HCT116 (cell line): ENCODE data around the gene KDM2B.

Source experiments
- EZH2 ChIP-seq: fragments of 200-600 bp; sonication (generic); IDR thresholded peaks from 2 replicates; pipeline ENCODE4 v1.6.1; 2017; ENCODE audit warnings: antibody characterized with exemption, mixed run types
- EZH2phosphoT487 ChIP-seq: fragments of 200-600 bp; IDR thresholded peaks from 2 replicates; pipeline ENCODE4 v1.6.1; 2018; ENCODE audit warnings: antibody characterized with exemption, borderline replicate concordance
- POLR2AphosphoS5 ChIP-seq: IDR thresholded peaks from 2 replicates; pipeline ENCODE4 v1.6.1; 2011; ENCODE audit warnings: mild to moderate bottlenecking, low read depth, low read length, moderate library complexity
- SIN3A ChIP-seq: IDR thresholded peaks from 2 replicates; pipeline ENCODE4 v1.6.1; 2012; ENCODE audit warnings: low read depth
- SRF ChIP-seq: IDR thresholded peaks from 2 replicates; pipeline ENCODE4 v1.6.1; 2012; ENCODE audit warnings: low read depth
- TF ChIP-seq, protein P1 (sequence below), 3 experiments: fragments of 200-600 bp in 1 of 3; sonication (generic) in 1 of 3; IDR thresholded peaks in 2 of 3; conservative IDR thresholded peaks in 1 of 3; 2 replicates each; pipeline ENCODE4 v1.5.1; 2012 to 2017; ENCODE audit warnings: low read depth in 2 of 3, low read length in 2 of 3, antibody characterized with exemption in 1 of 3, borderline replicate concordance in 1 of 3, control low read depth in 1 of 3, mild to moderate bottlenecking in 1 of 3, mixed read lengths in 1 of 3, mixed run types in 1 of 3, moderate library complexity in 1 of 3; ENCODE audit not compliant: insufficient read depth in 1 of 3
- TF ChIP-seq, protein P2 (sequence below): IDR thresholded peaks from 2 replicates; pipeline ENCODE4 v1.6.1; 2012; ENCODE audit warnings: low read depth
- TF ChIP-seq, protein P3 (sequence below): IDR thresholded peaks from 2 replicates; pipeline ENCODE4 v1.6.1; 2012

DNA sequence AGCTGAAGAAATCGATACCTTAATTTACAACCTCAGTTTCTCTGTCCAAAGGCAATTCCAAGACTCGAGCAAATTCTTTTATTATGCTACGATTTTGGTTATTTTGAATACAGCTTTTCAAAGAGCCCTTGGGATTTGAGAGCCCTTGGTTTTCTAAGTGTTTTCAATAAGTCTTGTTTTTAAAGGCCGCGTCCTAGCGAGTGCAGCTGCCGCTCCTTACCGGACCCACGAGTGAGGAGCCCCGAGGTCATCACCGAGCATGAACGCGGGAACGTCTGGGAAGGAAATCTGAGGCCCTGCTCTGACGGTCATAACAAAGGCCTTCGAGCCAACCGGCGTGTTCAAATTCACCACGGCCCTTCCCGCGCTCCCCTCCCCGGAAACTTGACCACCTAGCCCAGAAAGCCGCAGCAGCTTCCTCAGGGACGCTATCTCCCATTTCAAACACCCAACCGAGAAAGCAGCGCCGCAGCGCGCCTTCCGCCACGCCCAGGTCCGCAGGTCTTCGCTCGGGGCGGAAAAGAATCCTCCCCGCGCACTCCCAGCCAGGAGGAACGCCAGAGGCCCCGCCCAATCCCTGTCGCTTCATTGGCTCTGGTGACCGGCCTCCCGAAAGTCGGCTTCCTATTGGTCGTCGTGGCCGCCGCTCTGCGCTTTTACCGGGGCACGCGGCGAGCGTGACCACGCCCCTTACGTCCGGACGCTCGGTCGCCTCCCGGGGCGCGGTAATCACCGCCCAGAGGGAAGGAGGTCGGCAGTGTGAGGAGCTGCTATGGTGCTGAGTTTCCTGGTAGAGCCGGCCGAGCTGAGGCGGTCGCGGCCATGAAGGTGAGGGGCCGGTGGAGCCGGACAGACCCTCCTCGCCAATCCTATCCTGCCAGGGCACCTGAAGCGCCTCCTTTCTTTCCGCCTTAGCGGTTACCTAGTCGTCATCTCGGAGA, 181.2 kb downstream of the KDM2B start, which contains the start of gene RNF34:
- TF ChIP-seq POLR2AphosphoS5: peak; percentile 99
- TF ChIP-seq, protein P1, sequence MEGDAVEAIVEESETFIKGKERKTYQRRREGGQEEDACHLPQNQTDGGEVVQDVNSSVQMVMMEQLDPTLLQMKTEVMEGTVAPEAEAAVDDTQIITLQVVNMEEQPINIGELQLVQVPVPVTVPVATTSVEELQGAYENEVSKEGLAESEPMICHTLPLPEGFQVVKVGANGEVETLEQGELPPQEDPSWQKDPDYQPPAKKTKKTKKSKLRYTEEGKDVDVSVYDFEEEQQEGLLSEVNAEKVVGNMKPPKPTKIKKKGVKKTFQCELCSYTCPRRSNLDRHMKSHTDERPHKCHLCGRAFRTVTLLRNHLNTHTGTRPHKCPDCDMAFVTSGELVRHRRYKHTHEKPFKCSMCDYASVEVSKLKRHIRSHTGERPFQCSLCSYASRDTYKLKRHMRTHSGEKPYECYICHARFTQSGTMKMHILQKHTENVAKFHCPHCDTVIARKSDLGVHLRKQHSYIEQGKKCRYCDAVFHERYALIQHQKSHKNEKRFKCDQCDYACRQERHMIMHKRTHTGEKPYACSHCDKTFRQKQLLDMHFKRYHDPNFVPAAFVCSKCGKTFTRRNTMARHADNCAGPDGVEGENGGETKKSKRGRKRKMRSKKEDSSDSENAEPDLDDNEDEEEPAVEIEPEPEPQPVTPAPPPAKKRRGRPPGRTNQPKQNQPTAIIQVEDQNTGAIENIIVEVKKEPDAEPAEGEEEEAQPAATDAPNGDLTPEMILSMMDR (IDR thresholded peaks at IDR 0.05 in 2 of 3, conservative IDR thresholded peaks at IDR 0.05 in 1 of 3; ENCODE audit: borderline replicate concordance in 1 of 3, insufficient read depth in 1 of 3, low read depth in 2 of 3, low read length in 2 of 3): no peak
- TF ChIP-seq, protein P2, sequence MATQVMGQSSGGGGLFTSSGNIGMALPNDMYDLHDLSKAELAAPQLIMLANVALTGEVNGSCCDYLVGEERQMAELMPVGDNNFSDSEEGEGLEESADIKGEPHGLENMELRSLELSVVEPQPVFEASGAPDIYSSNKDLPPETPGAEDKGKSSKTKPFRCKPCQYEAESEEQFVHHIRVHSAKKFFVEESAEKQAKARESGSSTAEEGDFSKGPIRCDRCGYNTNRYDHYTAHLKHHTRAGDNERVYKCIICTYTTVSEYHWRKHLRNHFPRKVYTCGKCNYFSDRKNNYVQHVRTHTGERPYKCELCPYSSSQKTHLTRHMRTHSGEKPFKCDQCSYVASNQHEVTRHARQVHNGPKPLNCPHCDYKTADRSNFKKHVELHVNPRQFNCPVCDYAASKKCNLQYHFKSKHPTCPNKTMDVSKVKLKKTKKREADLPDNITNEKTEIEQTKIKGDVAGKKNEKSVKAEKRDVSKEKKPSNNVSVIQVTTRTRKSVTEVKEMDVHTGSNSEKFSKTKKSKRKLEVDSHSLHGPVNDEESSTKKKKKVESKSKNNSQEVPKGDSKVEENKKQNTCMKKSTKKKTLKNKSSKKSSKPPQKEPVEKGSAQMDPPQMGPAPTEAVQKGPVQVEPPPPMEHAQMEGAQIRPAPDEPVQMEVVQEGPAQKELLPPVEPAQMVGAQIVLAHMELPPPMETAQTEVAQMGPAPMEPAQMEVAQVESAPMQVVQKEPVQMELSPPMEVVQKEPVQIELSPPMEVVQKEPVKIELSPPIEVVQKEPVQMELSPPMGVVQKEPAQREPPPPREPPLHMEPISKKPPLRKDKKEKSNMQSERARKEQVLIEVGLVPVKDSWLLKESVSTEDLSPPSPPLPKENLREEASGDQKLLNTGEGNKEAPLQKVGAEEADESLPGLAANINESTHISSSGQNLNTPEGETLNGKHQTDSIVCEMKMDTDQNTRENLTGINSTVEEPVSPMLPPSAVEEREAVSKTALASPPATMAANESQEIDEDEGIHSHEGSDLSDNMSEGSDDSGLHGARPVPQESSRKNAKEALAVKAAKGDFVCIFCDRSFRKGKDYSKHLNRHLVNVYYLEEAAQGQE: no peak
- peak; percentile 92 for TF ChIP-seq SIN3A
- TF ChIP-seq, protein P3, sequence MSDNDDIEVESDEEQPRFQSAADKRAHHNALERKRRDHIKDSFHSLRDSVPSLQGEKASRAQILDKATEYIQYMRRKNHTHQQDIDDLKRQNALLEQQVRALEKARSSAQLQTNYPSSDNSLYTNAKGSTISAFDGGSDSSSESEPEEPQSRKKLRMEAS: peak; percentile 70
- no peak for TF ChIP-seq SRF
- TF ChIP-seq EZH2: no peak
- TF ChIP-seq EZH2phosphoT487: no peak
